Erythroblast (primary cell): ENCODE results near the gene SETD6.

Experiments
- GATA1 ChIP-seq: IDR thresholded peaks from 2 replicates; pipeline ENCODE4 v1.6.1; 2011; ENCODE audit warnings: low read depth, mild to moderate bottlenecking, control low read depth, low read length, moderate library complexity
- POLR2A ChIP-seq: IDR thresholded peaks from 2 replicates; pipeline ENCODE4 v1.6.1; 2011; ENCODE audit warnings: mild to moderate bottlenecking, low read length

GRCh38 chr16:58481226-58481869 lies 34.0 kb upstream of the SETD6 start:
- TF ChIP-seq POLR2A: no peak
- TF ChIP-seq GATA1: no peak
